NCI-H446 treated with DMSO at 0.1 percent for 48 hours (cell line): Measurements from ENCODE around the gene SLC29A2.

Experiments
- DNase-seq: peaks from one replicate; lab custom pipeline; 2025; lab: John Stamatoyannopoulos, UW

Gene SLC29A2

DNA sequence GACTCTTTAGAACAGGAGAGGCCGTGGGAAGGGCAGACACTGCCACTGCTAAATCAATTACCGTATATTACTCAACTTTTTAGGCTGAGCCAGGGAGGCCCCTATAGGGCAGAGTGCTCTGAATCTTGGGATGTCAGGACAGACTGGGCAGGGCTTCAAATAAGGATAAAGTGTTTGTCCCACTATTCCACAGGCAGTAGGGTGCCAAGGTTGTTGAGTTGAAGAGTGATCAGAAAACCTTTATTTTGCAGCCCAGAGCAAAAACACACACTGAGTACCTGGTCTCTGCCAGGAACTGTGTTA is 22.5 kb downstream of the SLC29A2 start:
- DNase-seq, result no peak

DNA sequence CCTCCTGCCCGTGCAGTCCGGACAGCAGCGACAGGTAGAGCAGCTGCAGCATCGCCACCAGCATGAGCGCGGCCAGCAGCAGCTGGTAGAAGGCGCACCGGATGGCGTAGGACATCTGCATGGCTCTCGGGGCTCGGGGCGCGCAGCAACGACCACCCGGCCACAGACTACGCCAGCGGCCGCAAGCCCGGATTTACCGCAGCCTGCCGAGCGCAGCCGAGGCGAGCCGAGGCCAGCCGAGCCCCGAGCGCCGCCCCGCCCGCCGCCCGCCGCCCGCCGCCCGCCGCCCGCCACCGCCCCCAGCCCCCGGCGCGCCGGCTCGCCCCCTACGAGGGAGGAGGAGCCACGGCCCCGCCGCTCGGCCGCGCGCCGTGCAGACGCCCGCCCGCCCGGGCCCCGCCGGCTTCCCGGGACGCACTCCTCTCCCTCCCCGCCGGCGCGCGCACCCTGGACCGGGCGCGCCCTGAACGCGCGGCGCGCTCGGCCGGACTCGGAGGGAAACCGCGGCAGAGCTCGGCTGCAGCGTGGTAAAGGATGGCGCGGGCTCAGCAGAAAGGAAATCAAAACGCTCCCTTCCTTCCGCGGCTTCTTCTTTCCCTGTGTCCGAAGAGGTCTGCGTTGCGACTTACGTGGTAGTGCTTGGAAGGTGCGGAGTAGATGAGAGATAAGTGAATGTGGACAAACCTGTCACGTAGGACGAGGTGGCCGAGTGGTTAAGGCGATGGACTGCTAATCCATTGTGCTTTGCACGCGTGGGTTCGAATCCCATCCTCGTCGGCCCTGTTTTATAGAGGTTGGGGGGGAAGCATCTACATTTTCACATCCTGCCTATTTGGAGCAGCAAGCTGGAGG is 23.9 kb downstream of the SLC29A2 start, which contains the start of gene B4GAT1:
Gene B4GAT1, minus strand, starts transcription at position 205 of the 852 bp plus-strand sequence. Its CDS starts 84 bp downstream, at position 121.
- DNase-seq, result peak; percentile 72

DNA sequence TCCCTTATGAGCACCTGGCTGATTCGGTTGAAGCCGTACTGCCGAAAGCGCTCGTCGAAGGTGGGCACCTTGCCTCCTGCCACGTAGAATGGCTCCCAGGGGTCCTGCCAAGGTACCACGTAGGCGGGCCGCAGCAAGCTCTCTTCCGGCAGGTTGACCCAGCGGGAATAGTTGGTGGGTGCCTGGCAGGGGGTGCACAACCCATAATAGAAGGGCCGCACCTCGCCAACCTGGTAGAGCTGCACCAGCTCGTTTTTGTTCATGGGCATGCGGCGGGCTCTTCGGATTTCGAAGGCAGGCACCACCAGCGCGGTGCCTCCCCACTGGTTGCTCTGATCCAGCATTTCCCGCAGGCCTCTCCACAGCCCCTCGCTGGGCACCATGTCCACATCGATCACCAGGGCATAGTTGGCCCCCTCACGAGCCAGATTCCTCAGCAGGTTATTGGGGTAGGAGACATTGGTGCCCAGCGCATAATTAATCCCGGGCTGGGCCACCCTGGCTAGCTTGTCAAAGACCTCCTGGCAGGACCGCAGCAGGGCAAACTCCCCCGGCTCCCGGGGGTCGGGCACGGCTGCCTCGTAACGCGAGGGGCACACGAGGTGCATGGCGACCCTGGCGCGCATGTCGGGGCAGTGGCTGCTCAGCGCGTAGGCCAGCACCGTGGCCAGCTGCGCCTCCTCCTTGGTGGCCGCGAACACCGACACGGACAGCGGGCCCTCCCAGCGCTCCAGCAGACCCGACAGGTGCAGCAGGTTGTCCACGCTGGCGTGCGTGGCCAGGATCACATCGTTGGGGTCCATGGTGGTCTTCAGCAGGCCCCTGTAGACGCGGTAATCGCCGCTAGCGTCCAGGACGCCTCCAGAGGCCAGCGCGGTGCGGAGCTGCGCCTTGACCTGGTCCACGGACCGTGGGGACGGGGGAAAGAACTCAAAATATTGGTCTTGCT is 24.8 kb downstream of the SLC29A2 start:
- DNase-seq, result no peak

DNA sequence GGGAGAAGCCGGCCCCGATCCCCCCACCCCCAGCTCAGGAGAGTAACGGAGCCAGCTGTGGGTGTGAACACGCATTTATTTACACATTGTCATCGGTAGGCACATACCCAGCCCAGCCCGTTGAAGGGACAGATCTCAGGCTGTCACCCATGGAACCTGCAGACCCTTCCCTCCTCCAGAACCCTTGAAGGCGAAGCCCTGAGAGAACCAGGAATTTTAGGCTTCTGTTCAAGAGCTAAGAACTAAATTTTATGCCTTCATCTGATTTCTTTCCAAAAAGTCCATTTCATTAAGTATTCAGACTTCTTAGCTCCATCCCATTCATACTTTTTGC is 26.3 kb downstream of the SLC29A2 start:
- DNase-seq, result no peak

DNA sequence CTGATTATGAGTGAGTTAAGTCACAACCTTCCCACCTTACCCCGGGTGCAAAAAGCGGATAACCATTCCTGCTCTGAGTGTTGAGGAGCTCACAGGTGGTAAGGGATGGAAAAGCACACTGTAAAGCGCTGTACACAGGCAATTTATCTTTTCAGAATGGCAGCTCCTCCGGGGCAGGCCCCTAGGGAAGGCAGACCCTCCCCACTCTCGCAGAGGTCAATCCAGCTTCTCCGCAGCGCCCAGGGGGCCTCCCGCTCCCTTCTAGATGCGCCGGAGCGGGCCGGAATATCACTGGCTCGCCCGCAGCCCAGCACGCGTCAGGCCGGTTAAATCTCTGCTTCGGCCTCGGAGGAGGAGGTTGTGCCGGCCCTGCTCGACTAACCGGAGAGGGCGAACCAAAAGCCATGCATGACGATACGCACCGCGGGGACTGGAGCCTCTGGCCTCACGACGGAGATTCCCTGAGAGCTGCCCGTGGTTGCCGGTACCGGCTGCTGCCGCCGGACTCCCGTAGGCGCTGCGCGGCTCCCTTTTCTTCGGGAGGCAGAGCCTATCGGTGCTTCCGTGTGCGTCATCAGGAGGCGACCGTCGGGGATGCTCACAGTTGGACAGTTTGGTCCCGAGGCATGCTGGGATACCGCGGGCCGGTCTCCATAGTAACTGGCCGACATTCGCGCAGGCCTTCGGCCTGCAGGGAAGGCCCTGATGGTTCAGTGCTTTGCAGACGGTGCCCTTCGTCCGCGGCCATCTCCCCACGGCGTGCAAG is 26.8 kb downstream of the SLC29A2 start, which contains the start of gene BRMS1:
Gene BRMS1, minus strand, starts transcription at position 555 of the 766 bp plus-strand sequence. CDS start 2,870 bp downstream, outside the sequence.
- peak; percentile 90 for DNase-seq

DNA sequence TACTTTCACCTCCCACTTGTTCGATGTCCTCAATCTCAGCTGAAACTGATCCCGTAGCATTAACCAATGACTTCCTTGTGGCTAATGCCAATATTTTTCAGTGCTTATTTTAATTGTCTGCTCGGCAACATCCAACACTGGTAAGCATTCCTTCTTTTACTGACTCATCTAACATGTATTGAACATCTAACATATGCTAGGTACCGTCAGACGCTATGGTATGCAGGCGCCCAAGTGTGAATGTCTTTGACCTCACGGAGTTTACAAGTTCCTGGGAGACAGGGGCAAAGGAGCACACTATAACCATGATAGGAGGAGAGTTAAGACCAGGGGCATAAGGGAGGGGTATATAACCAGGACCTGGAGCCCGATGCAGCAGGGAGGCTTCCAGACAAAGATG is 28.4 kb downstream of the SLC29A2 start:
- DNase-seq, result no peak

DNA sequence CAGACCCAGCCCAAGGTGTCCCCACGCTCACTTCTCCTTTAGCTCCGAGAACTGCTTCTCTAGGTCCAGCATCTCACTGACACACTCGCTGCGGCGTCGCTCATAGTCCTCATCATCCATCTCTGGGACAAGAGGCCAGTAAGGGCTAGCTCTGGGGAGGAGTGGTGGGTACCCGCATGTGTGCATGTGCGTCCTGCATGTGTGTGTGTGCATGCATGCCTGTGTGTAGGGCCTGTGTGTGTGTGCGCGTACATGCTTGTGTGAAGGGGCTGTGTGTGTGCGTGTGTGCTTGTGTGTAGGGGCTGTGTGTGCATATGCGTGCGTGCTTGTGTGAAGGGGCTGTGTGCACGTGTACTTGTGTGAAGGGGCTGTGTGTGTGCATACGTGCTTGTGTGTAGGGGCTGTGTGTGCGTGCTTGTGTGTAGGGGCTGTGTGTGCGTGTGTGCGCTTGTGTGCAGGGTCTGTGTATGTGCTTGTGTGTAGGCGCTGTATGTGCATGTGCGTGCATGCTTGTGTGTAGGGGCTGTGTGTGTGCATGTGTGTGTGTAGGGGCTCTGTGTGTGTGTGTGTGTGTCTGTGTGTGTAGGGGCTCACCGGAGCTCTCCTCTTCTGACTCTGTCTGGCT is 29.9 kb downstream of the SLC29A2 start:
- DNase-seq, result no peak

DNA sequence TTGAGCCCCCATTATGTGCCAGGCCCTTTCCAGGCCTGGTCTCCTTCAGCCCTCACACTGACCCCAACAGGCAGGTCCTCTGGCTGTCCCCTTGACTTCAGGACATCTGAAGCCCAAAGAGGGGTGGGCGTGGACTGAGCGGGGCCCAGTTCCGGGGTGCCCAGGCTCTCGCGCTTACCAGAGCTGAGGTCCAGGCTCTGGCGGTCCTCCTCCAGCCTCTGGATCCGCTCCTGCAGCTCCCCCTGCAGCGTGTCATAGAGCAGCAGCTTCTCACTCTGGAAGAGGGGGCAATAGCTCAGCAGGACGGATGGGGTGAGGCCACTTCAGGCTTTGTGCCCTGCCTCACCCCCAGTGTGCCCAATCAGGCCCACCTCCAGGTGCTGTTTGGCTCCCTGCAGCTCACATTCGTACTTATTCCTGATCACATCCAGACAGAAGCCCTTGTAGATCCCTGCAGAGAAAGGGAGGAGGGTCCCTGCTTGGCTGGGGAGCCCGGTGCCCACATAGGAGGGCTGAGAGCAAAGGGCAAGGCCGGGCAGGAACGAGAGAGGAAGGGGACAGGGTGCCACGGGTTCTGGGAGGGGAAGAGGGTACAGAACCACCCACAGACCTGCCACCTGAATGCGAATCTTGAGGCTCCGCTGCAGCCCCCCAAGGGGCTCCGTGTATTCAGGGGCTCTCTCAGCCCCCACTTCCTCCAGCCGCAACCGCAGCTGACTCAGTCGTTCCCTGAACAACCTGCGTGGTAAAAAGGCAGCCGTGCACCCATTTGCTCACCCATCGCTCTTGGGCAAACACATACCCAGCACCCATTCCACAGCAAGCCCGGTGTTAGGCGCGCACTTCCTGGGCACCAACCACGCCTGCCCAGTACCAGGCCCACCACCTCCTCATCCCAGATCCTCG is 30.7 kb downstream of the SLC29A2 start:
- DNase-seq, result no peak

DNA sequence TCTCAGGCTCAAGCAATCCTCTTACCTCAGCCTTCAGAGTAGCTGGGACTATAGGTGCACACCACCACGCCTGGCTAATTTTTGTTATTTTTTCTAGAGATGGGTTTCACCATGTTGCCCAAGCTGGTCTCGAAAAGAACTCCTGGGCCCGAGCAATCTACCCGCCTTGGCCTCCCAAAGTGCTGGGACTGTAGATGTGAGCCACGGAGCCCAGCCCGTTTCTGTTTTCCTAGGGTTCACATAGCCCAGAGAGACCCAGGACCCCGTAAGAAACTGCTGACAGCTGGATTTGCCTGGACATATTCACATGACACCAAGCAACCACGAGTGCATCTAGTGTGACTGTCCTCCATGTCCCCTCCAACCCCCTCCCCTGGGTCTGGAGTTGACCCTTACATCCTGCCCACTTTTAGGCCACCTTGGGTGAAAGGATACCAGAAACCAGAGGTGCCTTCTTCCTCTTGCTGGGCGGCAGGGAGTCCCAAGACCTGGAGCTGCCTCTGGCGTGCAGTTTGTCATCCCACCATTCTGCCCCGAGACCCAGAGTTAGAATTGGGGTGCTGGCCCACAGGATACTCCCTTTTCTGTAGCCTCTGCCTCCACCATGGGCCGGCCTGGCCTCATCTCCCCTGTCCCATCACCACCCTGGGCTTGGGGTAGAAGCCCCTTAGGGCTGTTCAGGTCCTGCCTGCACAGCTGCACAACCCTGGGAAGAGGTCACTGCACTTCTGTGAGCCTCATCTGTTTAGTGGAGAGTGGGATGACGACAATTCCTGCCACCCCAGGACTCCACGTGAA is 31.7 kb downstream of the SLC29A2 start:
- no peak for DNase-seq

DNA sequence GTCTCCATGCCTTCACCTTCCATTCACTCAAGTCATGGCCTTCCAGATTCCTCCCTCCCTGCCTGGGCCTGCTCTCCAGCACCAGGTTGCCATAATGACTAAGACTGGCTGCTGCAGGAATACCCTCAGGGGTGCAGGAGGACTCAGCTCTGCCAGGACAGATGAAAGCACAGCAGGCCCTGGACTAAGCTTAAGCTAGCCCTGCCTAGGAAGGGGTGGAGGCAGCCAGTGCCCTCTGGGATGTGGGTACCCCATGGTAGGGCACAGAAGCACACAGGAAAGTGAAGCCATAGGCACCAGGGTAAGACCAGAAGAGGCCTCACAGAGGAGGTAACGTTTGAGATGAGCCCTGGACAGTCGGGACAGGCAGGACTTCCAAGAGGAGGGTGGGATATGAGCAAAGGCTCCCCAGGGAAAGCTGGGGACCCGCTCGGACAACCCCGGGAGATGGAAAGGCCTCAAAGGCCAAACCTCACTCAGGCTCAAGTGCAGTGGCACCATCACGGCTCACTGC is 32.3 kb downstream of the SLC29A2 start:
- DNase-seq, result no peak

DNA sequence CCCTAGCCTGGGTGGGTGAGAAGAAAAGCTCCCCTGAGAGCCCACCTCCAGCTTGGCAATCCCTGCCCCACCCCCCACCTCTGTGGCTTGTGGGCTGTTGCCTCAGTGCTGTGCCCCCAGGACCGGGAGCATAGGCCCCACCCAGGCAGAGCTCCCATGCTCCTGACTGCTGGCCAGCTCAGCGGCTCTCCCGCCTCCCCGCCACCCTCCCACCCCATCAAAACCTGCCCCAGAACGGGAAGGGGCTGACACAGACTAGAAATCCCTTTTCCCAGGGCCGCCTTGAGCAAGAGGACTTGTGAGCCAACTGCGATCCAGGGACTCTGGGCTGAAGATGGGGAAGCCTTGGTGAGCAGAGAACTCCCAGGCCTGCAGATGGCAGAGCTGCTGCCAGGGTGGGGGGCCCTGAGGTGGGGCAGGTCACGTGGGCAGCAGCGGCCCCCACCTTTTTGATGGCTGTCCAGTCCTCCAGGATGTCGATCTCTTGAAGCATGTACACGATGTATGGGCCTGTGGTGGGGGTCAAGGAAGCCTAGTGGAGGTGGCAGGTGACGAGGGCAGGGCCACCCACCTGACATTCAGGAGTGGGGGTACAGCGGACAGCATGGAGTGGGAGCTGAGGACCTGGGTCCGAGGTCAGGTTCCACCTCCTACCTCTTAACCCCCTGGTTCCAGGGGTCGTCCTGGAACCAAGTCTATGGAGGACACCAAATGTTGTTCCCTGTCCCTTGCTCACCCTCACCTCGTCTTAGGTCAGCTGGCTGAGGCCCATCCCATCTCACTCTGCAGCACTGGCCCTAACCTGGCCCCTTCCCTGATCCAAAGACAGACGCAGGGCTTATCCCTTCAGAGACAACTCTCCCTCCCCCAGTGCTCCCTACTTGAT is 33.0 kb downstream of the SLC29A2 start:
- no peak for DNase-seq

DNA sequence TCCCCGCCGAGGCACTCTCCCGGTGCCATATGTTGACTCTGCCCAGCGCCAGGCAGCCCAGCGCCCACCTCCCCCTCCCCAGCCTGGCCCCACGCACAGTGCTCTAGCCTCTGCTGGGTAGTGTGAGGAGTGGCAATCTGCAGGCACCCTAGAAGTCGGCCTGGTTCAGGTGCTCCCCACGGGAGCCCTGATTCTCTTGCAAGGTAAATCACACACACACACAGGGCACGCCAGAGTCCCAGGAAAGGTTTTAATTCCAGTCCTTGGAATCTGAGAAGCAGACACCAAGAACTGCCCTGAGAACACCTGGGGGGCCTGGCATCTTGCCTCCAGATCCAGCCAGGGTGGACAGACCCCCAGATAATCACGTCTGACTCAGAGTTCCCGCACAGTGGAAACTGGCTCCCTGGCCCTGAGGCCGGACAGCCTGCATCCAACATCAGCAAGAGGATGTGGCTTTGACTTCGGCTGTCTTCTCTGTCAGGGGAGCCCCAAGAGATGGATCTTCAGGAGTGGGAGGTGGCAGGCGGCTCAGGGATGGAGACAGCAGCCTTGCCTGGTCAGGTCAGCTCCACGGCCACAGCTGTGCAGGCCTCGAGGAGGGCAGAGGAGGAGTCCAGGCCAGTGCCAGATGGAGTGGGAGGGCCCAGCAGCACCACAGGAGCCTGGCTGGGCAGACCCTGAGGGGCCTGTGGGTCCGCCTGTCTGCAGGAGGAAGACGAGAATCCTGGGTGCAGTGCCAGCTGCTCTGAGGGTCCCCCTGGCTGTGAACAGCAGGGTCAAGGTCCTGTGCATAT is 34.3 kb downstream of the SLC29A2 start:
- no peak for DNase-seq

DNA sequence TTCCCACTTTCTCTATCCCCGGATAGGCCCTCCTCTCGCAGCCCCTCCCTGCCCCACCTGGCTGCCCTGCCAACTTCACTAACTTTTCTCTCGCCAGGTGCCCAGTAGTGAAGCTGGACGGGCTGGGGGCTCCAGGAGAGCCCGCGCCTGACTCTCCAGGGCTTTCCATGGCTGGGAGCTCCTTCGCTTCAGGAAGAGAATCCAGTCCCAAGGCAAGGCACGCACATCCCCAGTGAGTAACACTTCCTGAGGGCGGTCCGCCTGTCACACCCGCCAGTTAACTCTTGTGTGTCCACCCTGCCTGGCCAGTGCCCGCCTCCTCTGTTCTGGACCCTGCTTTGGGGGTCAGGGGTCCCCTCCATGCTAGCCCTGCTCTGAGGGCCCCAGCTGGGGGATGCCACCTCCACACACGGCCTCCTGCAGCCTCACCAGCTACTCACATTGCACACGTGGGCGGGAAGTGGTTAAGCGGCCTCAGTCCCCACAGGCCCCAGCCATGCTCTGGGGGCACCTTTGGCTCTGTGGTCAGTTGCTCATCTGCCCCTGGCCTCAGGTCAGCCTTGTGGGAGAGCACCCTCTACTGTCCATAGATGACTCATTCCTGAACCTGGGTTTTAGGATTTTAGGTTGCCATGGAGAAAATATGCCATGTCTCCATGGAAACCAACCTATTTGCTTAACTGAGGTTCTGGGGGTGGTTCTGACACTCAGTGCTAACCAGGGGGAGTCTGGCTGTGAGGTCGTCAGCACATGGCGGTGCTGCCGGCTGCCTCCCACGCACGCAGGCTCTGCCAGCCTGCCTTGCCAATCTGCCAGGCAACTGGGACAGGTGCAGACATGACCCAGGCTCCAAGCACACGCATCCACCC is 35.1 kb downstream of the SLC29A2 start, which contains the start of gene RIN1:
Gene RIN1, minus strand, starts transcription at position 201 of the 869 bp plus-strand sequence. Its CDS starts 32 bp downstream, at position 169.
- peak; percentile 81 for DNase-seq

DNA sequence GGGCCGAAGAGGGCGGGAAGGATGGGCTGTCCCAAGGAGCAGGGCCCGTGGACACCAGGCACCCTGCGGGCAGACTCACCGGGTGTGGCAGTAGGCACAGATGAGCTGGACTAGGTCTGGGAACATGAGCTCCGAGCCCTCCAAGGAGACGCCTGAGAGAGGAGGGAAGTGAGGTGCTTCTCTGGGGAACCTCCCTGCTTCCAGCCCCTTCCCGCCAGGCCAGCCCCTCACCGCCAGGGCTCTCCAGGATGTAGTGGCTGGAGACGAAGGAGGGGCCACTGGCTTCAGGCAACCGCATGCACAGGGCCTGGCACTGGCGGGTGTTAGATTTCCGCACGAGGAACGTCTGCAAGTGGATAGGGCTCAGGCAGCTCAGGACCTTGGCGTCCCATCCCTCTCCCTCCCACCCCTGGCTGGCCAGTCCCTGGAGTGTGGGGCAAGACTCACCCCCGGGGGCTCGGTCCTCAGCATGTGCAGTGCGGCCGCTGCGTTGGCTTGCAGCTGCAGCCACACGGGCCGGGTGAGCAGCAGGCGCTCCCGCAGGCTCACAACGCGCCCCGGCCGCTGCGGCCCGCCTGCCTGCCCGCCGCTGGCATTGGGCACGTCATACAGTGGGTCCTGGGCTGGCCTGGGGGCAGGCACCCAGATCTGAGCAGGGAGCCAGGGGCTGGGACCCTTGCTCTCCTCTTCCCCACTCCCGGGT is 35.9 kb downstream of the SLC29A2 start:
- DNase-seq, result no peak

DNA sequence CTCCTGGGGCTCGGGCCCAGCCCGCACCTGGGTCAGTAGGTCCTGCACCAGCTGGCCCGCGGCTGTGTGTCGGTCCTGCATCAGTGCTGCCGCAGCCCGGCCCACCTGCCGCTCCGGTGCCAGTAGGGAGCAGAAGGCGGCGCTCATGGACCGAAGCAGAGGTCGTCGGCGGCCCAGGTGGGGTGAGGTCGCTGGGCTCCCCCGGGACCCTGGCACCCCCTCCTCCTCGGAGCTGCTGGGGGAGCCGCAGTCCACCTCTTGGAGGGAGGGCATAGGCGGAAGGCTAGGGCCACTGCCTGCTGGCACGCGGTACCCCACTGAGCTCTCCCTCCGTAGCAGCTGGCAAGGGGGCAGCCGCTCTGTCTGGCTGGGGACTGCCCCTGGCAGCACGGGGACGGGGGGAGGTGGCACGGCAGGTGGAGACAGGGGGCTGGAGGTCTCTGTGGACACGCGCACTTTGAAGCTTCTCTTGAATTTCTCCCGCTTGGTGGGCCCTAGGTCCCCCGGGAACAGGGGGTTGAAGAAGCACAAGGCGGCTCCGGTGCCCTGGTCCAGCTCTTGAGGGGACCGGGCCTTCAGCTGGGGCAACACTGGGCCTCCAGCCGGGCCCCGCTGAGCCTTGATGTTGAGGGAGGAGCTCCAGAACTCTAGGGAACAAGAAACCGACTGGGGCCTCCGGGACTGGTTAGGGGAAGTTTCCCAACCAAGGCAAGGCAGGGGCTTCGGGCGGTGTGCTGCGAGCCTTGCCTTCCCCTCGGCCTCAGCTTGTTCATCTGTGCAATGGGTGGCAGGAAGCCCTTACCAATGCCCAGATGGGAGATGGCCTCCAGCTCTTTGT is 36.7 kb downstream of the SLC29A2 start:
- no peak for DNase-seq
